NCI-H446 (cell line): ENCODE data around the gene PARP1.
A peak's percentile ranks its signal among the peaks of the same experiment; 100 is the strongest.

Source experiments
- DNase-seq, 2 experiments: peaks; one replicate each; lab custom pipeline; 2025; lab: John Stamatoyannopoulos, UW

PARP1 gene

DNA sequence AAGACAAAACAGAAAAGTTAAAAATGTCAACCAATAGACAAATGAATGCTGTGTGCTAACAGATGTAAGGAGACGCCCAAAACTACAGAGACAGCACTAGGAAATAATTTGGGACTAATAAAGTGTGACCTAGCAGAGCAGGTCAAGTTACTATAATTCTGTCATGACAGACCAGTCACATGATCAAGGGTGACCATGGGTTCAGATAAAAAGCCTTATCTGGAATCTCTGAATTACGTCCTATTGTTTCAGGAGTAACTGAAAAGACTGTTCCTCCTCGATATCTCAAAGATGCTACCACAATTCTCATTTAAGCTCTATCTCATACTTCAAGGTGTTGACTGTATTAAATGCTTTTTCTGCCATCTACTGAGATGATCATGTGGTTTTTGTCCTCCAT, 31.6 kb downstream of the PARP1 start:
- no peak for DNase-seq

- no peak for DNase-seq
These were observed 34.5 kb downstream of the PARP1 start for GRCh38 chr1:226373376-226373775.

- no peak for DNase-seq
These were observed 35.0 kb downstream of the PARP1 start for GRCh38 chr1:226372885-226373284.

DNA sequence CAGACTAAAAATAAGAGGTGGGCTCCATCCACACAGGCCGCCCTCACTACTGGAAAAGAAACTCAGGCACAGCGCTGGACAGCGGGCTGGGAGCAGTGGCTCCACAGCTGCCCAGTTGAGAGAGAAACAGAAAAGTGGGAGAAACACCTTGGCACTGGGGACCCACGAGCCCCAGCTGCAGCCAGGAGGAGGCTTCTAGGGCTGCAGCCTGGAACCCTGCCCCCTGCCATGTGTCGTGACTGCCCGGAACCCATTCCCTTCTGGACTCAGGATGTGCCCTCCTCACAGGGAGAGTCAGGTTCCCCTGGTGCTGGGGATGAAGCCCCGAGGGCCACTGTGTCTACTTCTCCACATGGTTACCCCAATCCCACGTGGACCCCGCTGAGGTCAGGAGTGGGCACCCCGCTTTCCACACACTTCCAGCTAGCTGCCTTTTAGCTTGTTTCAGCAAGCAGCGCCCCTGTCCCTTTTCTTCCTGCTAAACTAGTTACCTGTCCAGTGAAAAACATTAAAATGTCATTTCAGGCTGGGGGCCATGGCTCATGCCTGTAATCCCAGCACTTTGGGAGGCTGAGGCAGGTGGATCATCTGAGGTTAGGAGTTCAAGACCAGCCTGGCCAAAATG, 35.9 kb downstream of the PARP1 start:
- no peak for DNase-seq

GRCh38 chr1:226371027-226371694, 36.7 kb downstream of the PARP1 start:
- no peak for DNase-seq

DNA sequence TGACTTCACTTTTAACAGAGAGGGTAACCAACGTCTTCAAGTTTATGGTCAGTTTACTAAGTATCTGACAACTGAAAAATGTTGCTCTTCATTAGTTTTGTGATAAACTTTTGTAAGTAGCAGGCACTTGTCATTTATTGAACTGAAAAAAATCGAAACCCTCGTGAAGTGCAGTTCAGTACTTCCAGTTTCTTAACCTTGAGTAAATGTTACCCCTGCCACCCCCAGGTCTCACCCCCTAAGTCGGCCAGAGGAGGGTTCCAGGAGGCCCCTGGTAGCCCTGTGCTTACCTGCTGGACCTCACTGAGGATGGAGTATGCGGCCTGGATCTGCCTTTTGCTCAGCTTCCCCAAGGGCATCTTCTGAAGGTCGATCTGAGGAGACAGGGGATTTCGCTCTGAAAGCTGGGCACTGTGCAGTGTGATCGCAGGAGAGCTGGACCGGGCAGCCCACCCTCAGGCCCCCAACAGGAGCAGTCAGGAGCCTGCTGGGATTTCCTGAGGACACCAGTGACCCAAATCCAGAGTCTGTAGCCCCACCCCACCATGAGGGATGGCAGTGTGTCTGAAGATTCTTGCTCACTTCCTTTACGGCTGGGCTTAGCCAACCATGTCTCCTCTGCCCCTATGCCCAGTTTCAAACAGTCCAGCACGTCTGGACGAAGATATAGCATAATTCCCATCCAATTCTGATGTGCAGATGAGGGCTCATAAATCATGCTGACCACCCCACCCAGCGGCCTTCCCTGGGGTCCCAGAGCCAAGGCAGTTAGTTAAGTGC, 37.6 kb downstream of the PARP1 start:
- no peak for DNase-seq

DNA sequence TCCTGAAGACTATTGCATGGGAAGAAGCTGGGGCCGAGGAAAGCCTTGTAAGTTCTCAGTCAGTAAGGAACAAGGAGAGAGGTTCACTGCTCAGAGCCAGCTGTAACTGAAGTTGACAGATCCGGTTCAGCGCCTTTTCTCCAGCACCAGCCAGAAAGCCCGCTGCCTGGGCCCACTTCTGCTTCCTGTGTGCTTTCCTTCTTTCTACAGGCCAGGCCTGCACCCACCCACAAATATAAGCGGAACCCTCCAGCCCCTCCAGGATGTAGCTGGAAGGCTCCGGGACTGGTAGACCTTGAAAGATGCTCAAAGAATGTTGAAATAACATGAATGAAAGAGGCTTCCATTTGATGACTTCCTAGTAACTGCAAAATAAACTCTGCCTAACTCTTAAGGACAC, 38.8 kb downstream of the PARP1 start:
- no peak for DNase-seq

GRCh38 chr1:226366290-226366689, 41.6 kb downstream of the PARP1 start:
- DNase-seq = peak in 1 of 2 experiments; percentile 55

- DNase-seq = no peak
These were observed 42.1 kb downstream of the PARP1 start for GRCh38 chr1:226365831-226366231.

DNA sequence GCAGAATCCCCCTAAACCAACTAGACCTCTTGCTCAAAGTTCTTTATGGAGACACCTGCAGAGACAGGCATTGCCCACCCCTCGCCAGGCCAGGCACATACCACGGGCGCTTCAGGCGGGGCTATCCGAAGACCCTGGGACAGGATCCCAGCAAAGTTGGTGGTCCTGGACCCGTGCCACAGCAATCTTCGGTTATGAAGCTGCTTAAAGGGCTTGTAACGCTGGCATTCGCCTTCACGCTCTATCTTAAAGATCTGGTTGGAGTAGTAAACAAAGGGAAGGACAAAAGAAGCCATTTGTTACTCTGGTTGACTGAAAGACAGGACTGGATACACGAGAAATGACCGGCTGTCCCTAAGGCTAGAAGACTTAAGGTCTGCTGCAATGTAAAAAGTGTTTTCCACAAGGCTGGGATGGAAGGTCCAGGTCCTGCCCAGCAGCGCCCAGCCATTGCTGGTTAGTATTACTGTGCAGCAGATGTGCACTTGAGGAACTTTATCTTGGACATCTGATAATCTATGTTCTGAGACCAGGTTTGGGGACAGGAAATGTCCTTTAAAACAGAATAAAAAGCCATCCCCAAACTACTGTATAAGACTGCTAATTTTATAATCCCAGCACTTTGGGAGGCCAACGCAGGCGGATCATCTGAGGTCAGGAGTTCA, 42.9 kb downstream of the PARP1 start:
- no peak for DNase-seq

DNA sequence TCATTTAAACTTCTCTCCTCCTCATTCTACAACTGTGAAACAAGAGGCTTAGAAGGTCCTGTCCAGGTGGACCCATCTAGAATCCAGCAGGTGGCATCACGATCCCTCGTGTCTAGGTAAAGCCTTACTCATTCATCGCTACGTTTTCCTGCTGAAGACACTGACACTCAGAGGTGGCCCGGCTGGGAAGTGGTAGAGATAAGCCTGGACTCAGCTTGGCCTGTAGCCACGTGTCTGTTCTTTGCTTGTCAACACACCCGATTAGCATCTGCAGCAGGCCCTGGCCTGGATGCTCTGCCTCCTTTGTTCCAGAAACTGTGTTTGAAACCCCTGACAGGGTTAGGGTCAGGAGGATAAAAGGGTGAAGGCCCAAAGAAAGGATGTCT, 43.4 kb downstream of the PARP1 start:
- DNase-seq = no peak

GRCh38 chr1:226363801-226364513, 43.9 kb downstream of the PARP1 start:
- no peak for DNase-seq

- DNase-seq = no peak
These were observed 44.9 kb downstream of the PARP1 start for GRCh38 chr1:226362891-226363447.

DNA sequence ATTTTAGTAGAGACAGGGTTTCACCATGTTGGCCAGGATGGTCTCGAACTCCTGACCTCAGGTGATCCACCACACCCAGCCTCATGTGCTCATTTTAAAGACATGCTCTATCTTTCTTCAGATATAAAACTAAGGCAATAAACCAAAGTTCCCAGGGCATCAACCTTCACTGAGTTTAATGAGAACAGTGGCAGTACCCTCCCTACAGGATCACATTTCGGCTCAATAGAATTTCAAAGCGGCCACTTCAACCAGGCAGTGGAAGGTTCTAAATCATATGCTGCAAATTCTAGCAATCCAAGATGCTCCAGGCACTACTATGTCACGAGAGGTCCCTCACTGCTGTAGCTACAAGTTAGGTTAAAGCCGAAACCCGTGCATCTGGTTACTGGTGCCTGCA, 45.5 kb downstream of the PARP1 start:
- no peak for DNase-seq

DNA sequence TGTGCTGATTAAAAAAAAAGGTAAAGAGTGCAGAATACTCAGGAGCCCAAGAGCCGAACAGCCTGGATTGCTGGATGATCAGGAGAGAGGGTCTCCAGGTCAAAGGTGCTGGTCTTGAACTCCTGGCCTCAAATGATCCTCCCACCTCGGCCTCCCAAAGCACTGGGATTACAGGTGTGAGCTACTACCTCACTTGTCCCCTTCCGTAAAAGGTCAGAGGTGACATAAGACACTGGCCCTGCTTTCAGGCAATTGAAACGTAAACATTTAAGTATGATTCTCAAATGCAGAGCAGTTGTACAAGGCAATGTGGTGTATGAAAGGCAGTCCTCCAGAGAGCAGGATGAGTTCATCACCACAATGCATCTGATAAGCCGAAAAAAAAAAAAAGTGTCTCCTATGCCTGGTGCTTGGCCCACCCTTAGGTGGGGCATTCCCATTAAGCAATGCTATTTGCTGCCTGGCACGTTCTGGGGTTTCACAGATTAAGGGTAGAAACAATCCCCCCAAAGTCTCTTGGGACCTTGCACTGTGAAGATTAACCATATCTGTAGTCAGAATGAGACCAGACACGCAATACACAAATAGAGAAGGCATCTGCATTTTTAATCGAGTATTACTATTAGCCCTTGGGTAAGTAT, 47.7 kb downstream of the PARP1 start:
- no peak for DNase-seq

DNA sequence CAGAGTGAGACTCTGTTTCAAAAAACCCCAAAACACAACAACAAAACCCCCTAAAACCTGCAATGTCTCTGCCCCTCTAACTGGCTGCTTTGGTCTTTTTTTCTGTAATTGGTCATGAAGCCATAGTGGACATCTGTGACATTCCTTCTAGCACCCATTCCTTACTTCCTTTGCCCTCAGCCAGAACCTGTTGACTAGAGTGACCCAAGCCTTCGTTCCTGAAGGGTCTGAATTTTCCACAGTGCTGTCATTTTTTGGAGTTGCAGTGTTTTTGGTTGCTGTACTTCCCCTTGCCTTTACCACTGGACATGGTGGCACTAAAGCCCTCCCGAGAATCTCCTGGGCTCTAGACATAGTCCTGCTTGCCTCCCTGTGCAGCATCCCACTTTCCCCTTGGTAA, 50.5 kb downstream of the PARP1 start:
- DNase-seq = no peak

- peak; percentile 34 to 87 for DNase-seq
These were observed 52.0 kb downstream of the PARP1 start for GRCh38 chr1:226355669-226356551.

DNA sequence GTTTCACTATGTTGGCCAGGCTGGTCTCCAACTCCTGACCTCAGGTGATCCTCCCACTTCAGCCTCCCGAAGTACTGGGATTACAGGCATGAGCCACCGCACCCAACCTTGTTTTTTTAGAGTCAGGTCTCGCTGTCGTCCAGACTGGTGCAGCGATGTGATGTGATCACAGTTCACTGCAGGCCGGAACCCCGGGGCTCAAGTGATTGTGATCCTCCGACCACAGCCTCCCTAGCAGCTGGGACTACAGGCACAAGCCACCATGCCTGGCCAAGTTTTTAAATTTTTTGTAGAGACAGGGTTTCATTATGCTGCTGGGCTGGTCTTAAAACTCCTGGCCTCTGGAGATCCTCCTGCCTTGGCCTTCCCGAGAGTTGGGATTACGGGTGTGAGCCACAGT, 52.9 kb downstream of the PARP1 start:
- DNase-seq = no peak

DNA sequence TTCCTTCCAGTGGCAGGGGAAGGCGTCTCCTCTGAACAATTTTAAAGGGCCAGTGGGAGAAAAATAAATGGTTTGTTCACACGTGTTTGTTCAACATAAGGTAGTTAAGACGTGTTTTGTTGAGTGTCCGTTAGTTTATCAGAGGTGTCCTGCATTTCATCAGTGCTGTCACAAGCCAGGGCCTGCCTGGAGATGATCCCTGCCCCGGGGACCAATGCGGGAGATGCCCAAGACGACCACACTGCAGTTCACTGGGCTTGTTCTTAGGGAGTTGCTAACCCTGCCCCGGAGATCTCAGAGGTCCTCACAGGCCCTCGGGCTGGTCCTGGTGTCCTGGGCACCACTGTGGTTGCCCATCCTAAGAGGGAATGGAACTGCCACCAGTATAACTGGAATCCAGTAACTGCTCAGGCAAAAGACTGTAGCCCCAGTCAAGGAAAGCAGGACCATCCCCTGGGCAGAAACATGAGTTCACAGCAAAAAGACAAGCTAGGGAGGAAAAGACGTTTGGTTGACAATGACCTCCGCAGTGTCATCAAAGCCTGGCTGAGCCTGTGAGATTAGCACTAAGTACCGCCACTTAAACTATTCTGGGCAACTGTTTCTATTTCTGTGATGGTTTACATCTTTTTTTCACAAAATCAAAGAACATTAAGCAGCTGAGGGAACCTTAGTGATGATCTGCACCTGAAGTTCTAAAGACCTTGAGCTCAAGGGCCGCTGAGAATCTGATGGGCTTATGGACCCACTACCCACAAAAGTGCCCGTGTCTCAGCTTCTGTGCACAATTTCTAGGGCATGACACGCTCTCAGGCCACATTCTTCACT, 54.0 kb downstream of the PARP1 start:
- DNase-seq = no peak
